Measurements from ENCODE around the gene B3GALT6.

Gene B3GALT6

GRCh38 chr1:1282998-1283397 lies 51.0 kb downstream of the B3GALT6 start:
- H3K4me3 ChIP-seq (IDR thresholded peaks at IDR 0.05; ENCODE audit: insufficient read depth, low read depth, low read length), result no peak overlapping the region
- H3K27ac ChIP-seq, result no peak overlapping the region
- no peak for TF ChIP-seq CTCF (conservative IDR thresholded peaks at IDR 0.05; ENCODE audit: low read depth, low read length)
- no peak overlapping the region for H3K4me2 ChIP-seq
- H2AFZ ChIP-seq (ENCODE audit: low read depth), result no peak overlapping the region
- H3K36me3 ChIP-seq (ENCODE audit: insufficient read depth), result no peaks in the 10 kb centered on the region
- H4K20me1 ChIP-seq (ENCODE audit: insufficient read depth), result no peaks in the 10 kb centered on the region
- peaks cover 3% of the 10 kb centered on the region for H3K4me1 ChIP-seq (ENCODE audit: low read depth, poor library complexity, severe bottlenecking)
- H3K9ac ChIP-seq, result no peak overlapping the region
- H3K27me3 ChIP-seq (ENCODE audit: insufficient read depth, low read depth), result peaks cover 35% of the 10 kb centered on the region
- no peaks in the 10 kb centered on the region for H3K79me2 ChIP-seq (ENCODE audit: insufficient read depth, low read depth)

GRCh38 chr1:1283821-1284220 lies 51.8 kb downstream of the B3GALT6 start:
- H3K79me2 ChIP-seq (ENCODE audit: insufficient read depth, low read depth), result no peaks in the 10 kb centered on the region
- H3K27me3 ChIP-seq (ENCODE audit: insufficient read depth, low read depth), result peaks cover 35% of the 10 kb centered on the region
- no peak overlapping the region for H3K4me2 ChIP-seq
- H3K36me3 ChIP-seq (ENCODE audit: insufficient read depth), result no peaks in the 10 kb centered on the region
- TF ChIP-seq CTCF (conservative IDR thresholded peaks at IDR 0.05; ENCODE audit: low read depth, low read length), result no peak
- H4K20me1 ChIP-seq (ENCODE audit: insufficient read depth), result no peaks in the 10 kb centered on the region
- H3K4me3 ChIP-seq (IDR thresholded peaks at IDR 0.05; ENCODE audit: insufficient read depth, low read depth, low read length), result no peak overlapping the region
- no peak overlapping the region for H3K27ac ChIP-seq
- peaks cover 3% of the 10 kb centered on the region for H3K4me1 ChIP-seq (ENCODE audit: low read depth, poor library complexity, severe bottlenecking)
- H3K9ac ChIP-seq, result no peak overlapping the region
- H2AFZ ChIP-seq (ENCODE audit: low read depth), result no peak overlapping the region

All from KMS-11 (cell line).